HCT116 (cell line): ENCODE results near the gene VMA21. TPM values are rescaled to one million over a fixed set of nuclear protein-coding genes. Genes with fewer than 3 reads are reported as not detected.

Source experiments
- ATAC-seq: fragments of 200-7000 bp; cut with Tn5 transposase; 2 replicates; pipeline ENCODE4 v1.9.1; 2020; ENCODE audit warnings: mild to moderate bottlenecking, moderate library complexity
- BruUV-seq: library from RNA; stranded (reverse); fragments of 400-500 nt; replicated peaks from 2 replicates; lab custom pipeline; 2021; lab: Mats Ljungman, UMichigan
- CTCF ChIA-PET: fragments of 300-600 bp; sonication (Branson Sonifier 250); formaldehyde crosslinking; loops from one replicate; lab custom pipeline; 2021; ENCODE audit warnings: antibody characterized with exemption; lab: Charles Lee
- POLR2A ChIA-PET: fragments of 300-600, 350-600 bp; sonication (Branson Sonifier 250); formaldehyde crosslinking; loops from one replicate; lab custom pipeline; 2021; ENCODE audit warnings: antibody characterized with exemption; lab: Charles Lee
- RAD21 ChIA-PET, 2 experiments: fragments of 300-600 bp; sonication (Branson Sonifier 250); formaldehyde crosslinking; loops; one replicate each; lab custom pipeline; 2023; ENCODE audit warnings: low total read pairs in 2 of 2; ENCODE audit not compliant: uncharacterized antibody in 2 of 2, unreplicated experiment in 2 of 2, low non-redundant PET in 1 of 2; lab: Charles Lee
- DNase-seq: peaks from one replicate; pipeline ENCODE4 v3.0.0-alpha.2; 2010; ENCODE audit warnings: low read depth, low spot score
- H2AFZ ChIP-seq: fragments of 200-600 bp; shearing (Covaris generic), sonication (generic); 2 replicates; pipeline ENCODE4 v1.6.1; 2017; ENCODE audit warnings: low read depth, mixed run types, mixed read lengths, antibody characterized with exemption, low read length; ENCODE audit not compliant: poor library complexity, severe bottlenecking
- H3K27ac ChIP-seq: 2 replicates; pipeline ENCODE4 v1.5.1; 2012; ENCODE audit warnings: low read depth, low read length
- H3K27me3 ChIP-seq: fragments of 200-600 bp; sonication (generic); 2 replicates; pipeline ENCODE4 v1.6.1; 2016; ENCODE audit warnings: mixed run types, low read length, mixed read lengths; ENCODE audit not compliant: insufficient read depth
- H3K36me3 ChIP-seq, 2 experiments: fragments of 200-500 bp in 1 of 2; fragments of 200-600 bp in 1 of 2; sonication (Bioruptor generic) in 1 of 2; sonication (generic) in 1 of 2; 2 replicates each; pipeline versions ENCODE4 v1.5.1 to v1.6.1; 2014 to 2016; ENCODE audit warnings: low read length in 2 of 2, inconsistent platforms in 1 of 2, mixed read lengths in 1 of 2, mixed run types in 1 of 2; ENCODE audit not compliant: insufficient read depth in 2 of 2, control insufficient read depth in 1 of 2
- H3K4me1 ChIP-seq, 2 experiments: fragments of 200-600 bp in 1 of 2; sonication (generic) in 1 of 2; 2 replicates each; pipeline versions ENCODE4 v1.5.1 to v1.6.1; 2012 to 2017; ENCODE audit warnings: low read length in 2 of 2, inconsistent platforms in 1 of 2, mild to moderate bottlenecking in 1 of 2, mixed read lengths in 1 of 2, mixed run types in 1 of 2, moderate library complexity in 1 of 2; ENCODE audit not compliant: insufficient read depth in 2 of 2, control insufficient read depth in 1 of 2
- H3K4me2 ChIP-seq: fragments of 200-600 bp; sonication (generic); 2 replicates; pipeline ENCODE4 v1.6.1; 2017; ENCODE audit warnings: mixed run types, low read length, mixed read lengths
- H3K4me3 ChIP-seq, 2 experiments: fragments of 200-600 bp in 1 of 2; sonication (generic) in 1 of 2; replicated peaks in 1 of 2; 2 replicates each; pipeline ENCODE4 v1.5.1; 2011 to 2016; ENCODE audit warnings: low read length in 2 of 2, control low read depth in 1 of 2, low read depth in 1 of 2, mild to moderate bottlenecking in 1 of 2, mixed read lengths in 1 of 2, mixed run types in 1 of 2
- H3K79me2 ChIP-seq: fragments of 200-600 bp; sonication (generic); 2 replicates; pipeline ENCODE4 v1.6.1; 2017; ENCODE audit warnings: mild to moderate bottlenecking, mixed run types, low read length, moderate library complexity, mixed read lengths; ENCODE audit not compliant: insufficient read depth
- H3K9ac ChIP-seq: fragments of 200-600 bp; sonication (generic); 2 replicates; pipeline ENCODE4 v1.6.1; 2016; ENCODE audit warnings: low read length, mixed read lengths
- H3K9me2 ChIP-seq: fragments of 200-600 bp; sonication (generic), shearing (Covaris generic); 2 replicates; pipeline ENCODE4 v1.6.1; 2017; ENCODE audit warnings: mixed run types, mild to moderate bottlenecking, moderate library complexity; ENCODE audit not compliant: insufficient read depth
- H3K9me3 ChIP-seq, 2 experiments: fragments of 200-500 bp in 1 of 2; fragments of 200-600 bp in 1 of 2; sonication (Bioruptor generic) in 1 of 2; sonication (generic) in 1 of 2; 2 replicates each; pipeline ENCODE4 v1.6.1; 2014 to 2017; ENCODE audit warnings: low read length in 2 of 2, mixed read lengths in 2 of 2, inconsistent platforms in 1 of 2, low read depth in 1 of 2, mild to moderate bottlenecking in 1 of 2, mixed run types in 1 of 2, moderate library complexity in 1 of 2; ENCODE audit not compliant: control insufficient read depth in 1 of 2, insufficient read depth in 1 of 2
- H4K20me1 ChIP-seq: fragments of 200-600 bp; sonication (generic), shearing (Covaris generic); 2 replicates; pipeline ENCODE4 v1.6.1; 2017; ENCODE audit warnings: mixed run types, mild to moderate bottlenecking, moderate library complexity; ENCODE audit not compliant: insufficient read depth
- ATF3 ChIP-seq: IDR thresholded peaks from 2 replicates; pipeline ENCODE4 v1.6.1; 2012
- CBX3 ChIP-seq: IDR thresholded peaks from 2 replicates; pipeline ENCODE4 v1.6.1; 2012; ENCODE audit warnings: low read depth
- CEBPB ChIP-seq: IDR thresholded peaks from 2 replicates; pipeline ENCODE4 v1.6.1; 2012; ENCODE audit warnings: low read depth
- EGR1 ChIP-seq: IDR thresholded peaks from 2 replicates; pipeline ENCODE4 v1.6.1; 2012; ENCODE audit warnings: low read depth
- ELF1 ChIP-seq: IDR thresholded peaks from 2 replicates; pipeline ENCODE4 v1.6.1; 2012; ENCODE audit warnings: low read depth, borderline replicate concordance
- EZH2 ChIP-seq: fragments of 200-600 bp; sonication (generic); IDR thresholded peaks from 2 replicates; pipeline ENCODE4 v1.6.1; 2017; ENCODE audit warnings: antibody characterized with exemption, mixed run types
- EZH2phosphoT487 ChIP-seq: fragments of 200-600 bp; IDR thresholded peaks from 2 replicates; pipeline ENCODE4 v1.6.1; 2018; ENCODE audit warnings: antibody characterized with exemption, borderline replicate concordance
- FOSL1 ChIP-seq: IDR thresholded peaks from 2 replicates; pipeline ENCODE4 v1.6.1; 2012; ENCODE audit warnings: low read depth
- JUND ChIP-seq: IDR thresholded peaks from 2 replicates; pipeline ENCODE4 v1.6.1; 2012
- POLR2A ChIP-seq: IDR thresholded peaks from 2 replicates; pipeline ENCODE4 v1.7.0; 2011; ENCODE audit warnings: borderline replicate concordance; ENCODE audit not compliant: insufficient read depth, insufficient read length; ENCODE audit errors: extremely low read depth
- POLR2AphosphoS5 ChIP-seq: IDR thresholded peaks from 2 replicates; pipeline ENCODE4 v1.6.1; 2011; ENCODE audit warnings: mild to moderate bottlenecking, low read depth, low read length, moderate library complexity
- RAD21 ChIP-seq: IDR thresholded peaks from 2 replicates; pipeline ENCODE4 v1.6.1; 2012; ENCODE audit warnings: low read depth, mild to moderate bottlenecking
- REST ChIP-seq: IDR thresholded peaks from 2 replicates; pipeline ENCODE4 v1.6.1; 2012; ENCODE audit warnings: low read depth
- SIN3A ChIP-seq: IDR thresholded peaks from 2 replicates; pipeline ENCODE4 v1.6.1; 2012; ENCODE audit warnings: low read depth
- SRF ChIP-seq: IDR thresholded peaks from 2 replicates; pipeline ENCODE4 v1.6.1; 2012; ENCODE audit warnings: low read depth
- YY1 ChIP-seq: IDR thresholded peaks from 2 replicates; pipeline ENCODE4 v1.6.1; 2011; ENCODE audit warnings: low read length, low read depth, moderate library complexity, mild to moderate bottlenecking; ENCODE audit not compliant: insufficient replicate concordance; ENCODE audit errors: extremely low read depth
- ZBTB33 ChIP-seq: IDR thresholded peaks from 2 replicates; pipeline ENCODE4 v1.6.1; 2011; ENCODE audit warnings: mild to moderate bottlenecking, low read length, moderate library complexity; ENCODE audit not compliant: insufficient replicate concordance; ENCODE audit errors: extremely low read depth
- ZFX ChIP-seq: fragments of 450-650 bp; IDR thresholded peaks from 2 replicates; pipeline ENCODE4 v1.6.1; 2017
- ZNF274 ChIP-seq: fragments of 200-500 bp; sonication (Bioruptor generic); IDR thresholded peaks from 2 replicates; pipeline ENCODE4 v1.6.1; 2014; ENCODE audit warnings: mild to moderate bottlenecking, low read depth, low read length, inconsistent platforms
- intact Hi-C: fragments of 100-400 bp; cut with micrococcal nuclease; formaldehyde crosslinking; loops from 2 replicates; pipeline ENCODE4 v1.10.0; 2022
- total RNA-seq: library from RNA; stranded (reverse); gene quantifications from one replicate; pipeline ENCODE4 v1.2.1, GENCODE V29; 2021; ENCODE audit not compliant: unreplicated experiment

Gene VMA21
- total RNA-seq, 1 experiment from 2014 or later = 45.1 TPM

- no peaks in the 10 kb centered on the region for H3K27me3 ChIP-seq
- no peaks in the 10 kb centered on the region for H3K79me2 ChIP-seq
- intact Hi-C loops = loop anchor here (10.0 kb wide), 1 partner anchor 62 kb away; no protein-coding TSS in a partner anchor
- POLR2A ChIA-PET = no interaction called here
- H4K20me1 ChIP-seq = no peaks in the 10 kb centered on the region
- no peaks in the 10 kb centered on the region for H3K36me3 ChIP-seq
- no peak overlapping the region for H3K4me3 ChIP-seq
- H3K27ac ChIP-seq = no peak overlapping the region
- DNase-seq (no peak), ATAC-seq (no peak)
- H3K9me3 ChIP-seq = no peaks in the 10 kb centered on the region
- H3K9ac ChIP-seq = no peak overlapping the region
- CTCF ChIA-PET = no interaction called here
- no peak overlapping the region for H2AFZ ChIP-seq
- BruUV-seq = no TSS peak
- H3K9me2 ChIP-seq = no peaks in the 10 kb centered on the region
- TF ChIP-seq ZFX = no peak
- TF ChIP-seq FOSL1 = no peak
- no peak for TF ChIP-seq EGR1
- no peak for TF ChIP-seq SRF
- no peak for TF ChIP-seq REST
- no peak for TF ChIP-seq CBX3
- TF ChIP-seq RAD21 = no peak
- no peak for TF ChIP-seq ZBTB33
- TF ChIP-seq ELF1 = no peak
- no peak for TF ChIP-seq POLR2AphosphoS5
- TF ChIP-seq EZH2 = no peak
- TF ChIP-seq ATF3 = no peak
- no peak for TF ChIP-seq EZH2phosphoT487
- TF ChIP-seq YY1 = no peak
- TF ChIP-seq JUND = no peak
- no peak for TF ChIP-seq POLR2A
- TF ChIP-seq SIN3A = no peak
- no peak for TF ChIP-seq ZNF274
- TF ChIP-seq CEBPB = no peak
- H3K4me2 ChIP-seq = no peak overlapping the region
- RAD21 ChIA-PET = no interaction called here
- no peaks in the 10 kb centered on the region for H3K4me1 ChIP-seq
Observed at GRCh38 chrX:151386838-151387459, 10.1 kb upstream of the VMA21 start.
